NCI-H748 (cell line): ENCODE measurements around the gene GPI.

ENCODE experiments used
- DNase-seq: peaks from one replicate; lab custom pipeline; 2025; ENCODE audit not compliant: unreplicated experiment; lab: John Stamatoyannopoulos, UW

The GPI gene

DNA sequence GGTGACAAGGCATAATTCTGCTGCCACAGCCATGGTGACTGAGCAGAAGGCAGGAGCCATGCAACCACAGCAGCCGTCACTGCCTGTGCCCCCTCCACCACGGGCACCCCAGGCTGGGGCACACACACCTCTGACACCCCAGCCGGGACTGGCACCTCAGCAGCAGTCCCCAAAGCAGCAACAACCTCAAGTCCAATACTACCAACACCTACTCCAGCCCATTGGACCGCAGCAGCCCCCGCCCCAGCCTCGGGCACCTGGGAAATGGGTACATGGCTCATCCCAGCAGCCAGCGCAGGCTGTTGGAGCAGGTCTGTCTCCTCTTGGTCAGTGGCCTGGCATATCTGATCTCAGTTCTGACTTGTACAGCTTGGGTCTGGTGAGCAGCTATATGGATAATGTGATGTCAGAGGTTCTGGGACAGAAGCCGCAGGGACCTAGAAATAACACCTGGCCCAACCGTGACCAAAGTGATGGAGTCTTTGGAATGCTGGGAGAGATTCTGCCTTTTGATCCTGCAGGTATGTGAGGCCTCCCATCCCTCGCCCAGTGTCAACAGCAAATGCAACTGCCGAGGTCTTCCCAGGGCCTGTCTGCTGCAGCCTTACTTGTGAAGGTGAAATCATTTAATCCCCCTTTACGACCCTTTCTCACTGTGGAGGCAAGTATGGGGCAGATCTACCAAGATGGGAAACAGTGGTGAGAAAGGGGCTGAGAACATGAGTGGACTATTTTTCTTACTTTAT is 22.9 kb upstream of the GPI start:
- DNase-seq = no peak

DNA sequence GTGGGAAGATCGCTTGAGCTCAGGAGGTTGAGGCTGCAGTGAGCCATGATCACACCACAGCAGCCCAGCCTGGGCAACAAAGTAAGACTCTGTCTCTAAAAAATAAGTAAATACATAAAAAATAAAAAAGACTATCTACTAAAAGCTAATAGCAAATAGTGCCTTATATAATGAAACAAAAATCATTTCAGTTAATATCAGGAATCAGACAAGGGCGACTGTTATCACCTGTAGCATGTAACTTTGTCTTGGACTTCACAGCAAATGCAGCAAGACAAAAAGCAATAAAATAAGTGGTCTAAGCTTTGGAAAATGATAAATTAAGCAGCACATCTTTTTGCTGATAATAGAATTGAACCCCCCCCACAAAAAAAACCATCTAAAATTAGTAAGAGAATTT is 21.2 kb upstream of the GPI start:
- DNase-seq = no peak

GRCh38 chr19:34345947-34346351 is 19.0 kb upstream of the GPI start:
- DNase-seq = peak; percentile 72

- DNase-seq = no peak
These were observed 17.3 kb upstream of the GPI start for GRCh38 chr19:34347561-34348165.

- no peak for DNase-seq
These were observed 16.0 kb upstream of the GPI start for GRCh38 chr19:34348899-34349487.

DNA sequence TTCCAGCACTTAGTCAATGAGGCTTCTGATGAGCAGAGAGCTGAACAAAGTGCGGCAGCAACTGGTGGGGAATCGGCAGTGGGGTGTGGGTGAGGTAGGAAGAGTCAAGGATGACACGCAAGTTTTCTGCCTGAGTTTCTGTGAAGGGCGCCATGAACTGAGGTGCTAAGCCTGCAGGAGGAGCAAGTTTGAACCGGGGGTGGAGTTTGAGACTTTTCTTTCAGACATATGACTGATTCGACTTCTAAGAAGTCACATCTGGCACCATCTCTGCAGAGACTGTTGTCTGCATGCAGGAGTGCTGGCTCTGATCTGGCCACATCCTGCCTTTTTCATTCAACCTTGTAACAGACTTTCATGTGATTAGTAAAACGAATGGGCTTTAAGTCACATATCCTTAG is 14.8 kb upstream of the GPI start:
- no peak for DNase-seq

DNA sequence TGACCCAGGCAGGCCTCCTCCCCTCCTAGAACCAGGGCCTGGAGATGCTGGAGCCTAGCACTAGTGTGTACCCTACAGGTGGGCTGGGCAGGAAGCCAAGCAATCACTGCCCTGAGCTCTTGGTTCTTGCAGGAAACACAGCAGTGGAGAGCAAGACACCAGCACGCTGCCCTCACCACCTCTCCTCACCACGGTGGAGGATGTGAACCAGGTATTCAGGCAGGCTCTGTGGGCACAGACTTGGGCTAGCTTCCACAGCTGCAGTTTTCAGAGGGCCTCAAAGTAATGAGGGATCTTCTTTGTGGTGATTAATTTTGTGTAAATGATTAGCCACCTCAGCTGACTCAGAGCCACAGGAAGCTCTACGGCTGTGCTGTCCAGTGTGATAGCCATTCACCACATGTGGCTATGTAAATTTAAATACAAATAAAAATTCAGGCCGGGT is 13.6 kb upstream of the GPI start:
- peak; percentile 19 for DNase-seq

DNA sequence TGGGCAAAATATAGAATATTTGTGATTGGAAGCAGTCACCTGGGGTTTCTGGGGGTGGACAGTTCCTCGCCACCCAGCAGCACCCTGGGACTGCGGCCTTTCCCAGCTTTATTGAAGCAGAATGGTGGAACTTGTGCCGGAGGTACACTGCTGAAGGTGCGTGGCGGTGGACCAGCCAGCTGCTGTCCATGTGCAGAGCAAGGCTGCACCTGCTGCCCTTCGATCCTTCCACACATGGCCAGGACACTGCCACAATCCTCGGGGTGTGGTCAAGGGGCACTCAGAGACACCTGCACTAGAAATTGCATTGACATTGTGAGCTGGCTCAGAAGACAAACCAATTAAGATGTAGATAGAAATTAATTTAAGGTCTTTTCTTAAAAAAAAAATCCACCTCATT is 11.4 kb upstream of the GPI start:
- peak; percentile 58 for DNase-seq

- DNase-seq = no peak
These were observed 9.8 kb upstream of the GPI start for GRCh38 chr19:34355201-34355600.

GRCh38 chr19:34356875-34357274 is 8.1 kb upstream of the GPI start:
- no peak for DNase-seq

DNA sequence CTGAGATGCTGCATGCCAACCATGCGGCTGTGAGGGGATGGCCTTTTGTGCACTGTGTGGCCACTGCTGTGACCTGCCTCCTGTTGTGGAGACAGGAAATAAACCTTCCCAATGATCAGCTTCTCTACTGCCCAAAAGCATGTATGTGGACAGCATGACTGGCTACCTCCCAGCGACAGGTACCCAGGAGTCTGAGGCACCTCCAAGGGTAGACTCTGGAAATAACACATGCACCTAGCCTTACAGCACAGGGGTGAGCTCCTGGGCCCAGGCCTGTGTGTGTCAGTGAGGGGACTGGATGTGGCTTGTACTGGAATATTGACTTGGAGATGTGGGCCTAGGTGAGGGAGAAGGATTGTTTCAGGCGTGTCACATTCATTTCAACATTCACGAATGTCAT is 7.6 kb upstream of the GPI start:
- DNase-seq = no peak

DNA sequence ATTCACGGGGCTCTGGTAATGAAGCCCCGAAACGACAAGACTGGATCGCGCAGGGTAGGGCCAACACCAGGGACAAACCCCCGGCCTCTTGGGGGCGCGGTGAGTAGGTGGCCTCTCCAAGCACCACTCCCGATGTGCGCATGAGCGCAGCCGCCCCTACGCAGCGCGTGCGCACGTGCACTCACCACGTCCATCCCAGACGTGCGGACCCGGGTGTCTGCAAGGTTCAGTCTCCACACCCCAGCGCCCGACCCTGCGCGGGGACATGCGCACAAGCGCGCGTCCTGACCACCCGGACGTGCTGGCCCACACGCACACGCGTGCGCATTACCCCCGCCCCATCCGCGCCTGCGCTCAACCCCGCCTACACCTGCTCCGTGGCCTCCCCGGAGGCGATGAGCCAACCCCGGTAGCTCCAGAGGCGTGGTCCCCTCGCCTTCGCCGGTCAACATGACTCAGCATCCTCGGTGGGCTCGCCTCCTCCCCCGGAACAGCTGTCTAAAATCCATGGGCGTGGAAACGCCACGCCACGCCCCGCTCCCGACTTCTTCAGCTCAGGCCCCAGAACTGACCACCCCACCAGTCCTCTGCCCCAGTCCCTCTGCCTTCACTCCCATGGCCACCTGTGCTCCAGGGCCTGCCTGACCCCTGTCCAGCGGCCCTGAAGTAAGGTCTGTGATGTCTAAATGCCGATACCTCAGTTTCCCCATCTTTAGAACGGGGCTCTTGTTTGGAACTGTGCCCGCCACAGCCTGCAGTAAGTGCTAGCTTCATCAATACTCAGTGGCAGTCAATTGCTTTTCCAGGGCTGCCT is 5.6 kb upstream of the GPI start:
- peak; percentile 100 for DNase-seq

DNA sequence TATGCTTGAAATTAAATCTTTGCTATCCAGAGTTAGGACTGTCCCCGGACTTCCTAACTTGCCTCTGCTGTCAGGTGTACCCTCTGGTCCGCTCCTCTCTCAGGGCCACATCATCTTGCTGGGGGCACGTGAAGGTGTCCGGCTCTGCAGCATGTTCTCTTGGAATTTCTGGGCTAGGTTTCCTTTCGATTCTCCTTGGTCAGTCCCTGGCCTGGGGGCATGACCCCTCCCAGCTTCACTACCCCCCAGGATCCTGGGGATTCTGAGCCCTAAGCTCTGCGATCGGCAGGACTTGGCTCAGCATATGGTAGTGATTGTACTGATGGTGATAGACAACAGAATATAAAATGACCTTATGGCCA is 5.1 kb upstream of the GPI start:
- DNase-seq = no peak

GRCh38 chr19:34360354-34360909 is 4.6 kb upstream of the GPI start:
- no peak for DNase-seq

DNA sequence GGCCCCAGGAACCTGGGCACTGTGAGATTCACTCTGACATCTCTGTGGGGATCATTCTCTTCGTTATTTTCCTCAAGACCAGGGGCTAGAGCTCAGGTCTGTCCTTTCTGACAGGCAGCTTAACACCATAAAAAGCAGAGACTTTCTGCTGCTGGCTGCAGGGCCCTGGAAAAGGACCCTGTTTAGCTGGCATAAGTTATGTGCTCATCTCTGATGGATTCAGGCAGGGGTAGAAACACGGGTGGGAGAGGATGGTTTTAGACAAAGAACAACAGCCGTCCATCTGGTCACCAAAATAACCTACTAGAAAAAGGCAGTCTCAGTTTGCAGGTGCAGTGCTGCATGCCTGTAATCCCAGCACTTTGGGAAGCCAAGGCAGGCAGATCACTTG is 2.3 kb upstream of the GPI start:
- DNase-seq = no peak

- no peak for DNase-seq
These were observed 1.9 kb upstream of the GPI start for GRCh38 chr19:34363094-34363493.

GRCh38 chr19:34363930-34364329 is 1.1 kb upstream of the GPI start:
- no peak for DNase-seq

GRCh38 chr19:34364462-34364829 is 550 bp upstream of the GPI start:
- no peak for DNase-seq

DNA sequence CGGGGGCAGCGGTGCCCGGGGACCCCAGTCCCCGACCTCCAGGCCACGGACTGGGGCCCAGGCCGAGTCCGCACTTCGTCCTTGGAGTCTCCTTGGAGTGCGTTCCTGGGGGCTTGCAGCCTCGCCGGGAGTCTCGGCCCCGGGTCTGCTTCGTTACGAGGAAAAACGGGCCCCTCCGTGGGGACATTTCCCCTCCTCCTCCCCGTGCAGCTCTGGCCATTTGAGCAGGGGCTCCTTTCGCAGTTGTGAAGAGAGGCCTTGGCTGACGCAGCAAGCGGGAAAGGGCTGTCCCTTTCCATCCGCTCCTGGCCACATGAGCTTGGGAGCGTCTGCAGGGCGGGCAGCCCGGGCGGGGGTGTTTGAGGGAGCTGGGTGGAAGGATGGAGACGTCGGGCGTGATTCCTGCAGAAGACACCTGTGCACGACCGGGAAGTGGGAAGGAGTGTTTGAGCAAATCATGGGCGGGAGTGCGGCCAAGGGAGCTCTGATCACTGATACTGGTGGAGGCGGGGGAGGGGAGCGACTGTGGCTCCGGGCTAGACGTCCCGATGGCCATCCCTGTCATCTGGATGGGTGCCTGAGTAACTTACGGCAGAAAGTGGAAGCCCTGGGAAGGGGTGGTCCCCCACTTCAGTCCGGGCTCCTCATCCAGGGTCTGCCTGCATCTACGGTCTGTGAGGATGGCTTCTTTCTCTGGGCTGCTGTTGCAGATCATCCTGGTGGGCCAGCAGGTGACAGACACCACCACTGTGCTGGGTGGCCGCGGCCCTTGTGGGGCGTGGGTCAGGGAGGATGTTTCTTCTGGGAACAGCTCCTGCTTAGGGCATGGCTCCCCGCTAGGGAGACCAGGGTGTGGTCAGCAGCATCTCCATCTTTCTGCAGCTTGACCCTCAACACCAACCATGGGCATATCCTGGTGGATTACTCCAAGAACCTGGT is 736 bp downstream of the GPI start:
- DNase-seq = peak; percentile 60
